Endothelial cell (in vitro differentiated cells): ENCODE data around the gene EML5. TPM values are rescaled to one million over a fixed set of nuclear protein-coding genes. Genes with fewer than 3 reads are reported as not detected.

ENCODE experiments used
- DNase-seq: peaks from one replicate; pipeline ENCODE4 v3.0.0; 2021; ENCODE audit warnings: low spot score
- H3K27ac Mint-ChIP-seq: one replicate; pipeline ENCODE4 v1.8.0; 2021; ENCODE audit warnings: mixed read lengths, inconsistent platforms; ENCODE audit not compliant: unreplicated experiment
- H3K27me3 Mint-ChIP-seq: one replicate; pipeline ENCODE4 v1.8.0; 2021; ENCODE audit warnings: mild to moderate bottlenecking, moderate library complexity, mixed read lengths, inconsistent platforms; ENCODE audit not compliant: unreplicated experiment
- H3K36me3 Mint-ChIP-seq: one replicate; pipeline ENCODE4 v1.8.0; 2021; ENCODE audit warnings: mild to moderate bottlenecking, low read depth, mixed read lengths, inconsistent platforms; ENCODE audit not compliant: unreplicated experiment
- H3K4me1 Mint-ChIP-seq: one replicate; pipeline ENCODE4 v1.8.0; 2021; ENCODE audit warnings: mild to moderate bottlenecking, mixed read lengths, inconsistent platforms; ENCODE audit not compliant: unreplicated experiment
- H3K4me3 Mint-ChIP-seq: one replicate; pipeline ENCODE4 v1.8.0; 2021; ENCODE audit warnings: mild to moderate bottlenecking, mixed read lengths, inconsistent platforms; ENCODE audit not compliant: unreplicated experiment
- H3K9me3 Mint-ChIP-seq: one replicate; pipeline ENCODE4 v1.8.0; 2021; ENCODE audit warnings: mixed read lengths, inconsistent platforms; ENCODE audit not compliant: unreplicated experiment
- CTCF ChIP-seq: fragments of 200-600 bp; sonication (generic); IDR thresholded peaks from one replicate; pipeline ENCODE4 v1.5.0; 2021; ENCODE audit warnings: antibody characterized with exemption; ENCODE audit not compliant: unreplicated experiment
- total RNA-seq: library from RNA; stranded (reverse); fragmentation: NEBNext Ultra II Directional; extraction: Animal tissue kit (Norgen Biotek cat#: 25700); gene quantifications from one replicate; pipeline ENCODE4 v1.2.1, GENCODE V29; 2021; ENCODE audit not compliant: unreplicated experiment

EML5 gene
- total RNA-seq, 1 donor from 2014 or later: 0.13 TPM

- Mint-ChIP-seq H3K27me3 (no peaks in the 10 kb centered on the region), H3K36me3 (peaks cover 5% of the 10 kb centered on the region), H3K27ac (no peak overlapping the region), H3K9me3 (no peaks in the 10 kb centered on the region), H3K4me1 (no peaks in the 10 kb centered on the region), H3K4me3 (no peak overlapping the region)
- no peak for DNase-seq
- TF ChIP-seq CTCF: no peak
Observed at GRCh38 chr14:88614218-88614907, 178.4 kb downstream of the EML5 start.

- Mint-ChIP-seq H3K4me1 (no peaks in the 10 kb centered on the region), H3K9me3 (no peaks in the 10 kb centered on the region), H3K36me3 (peaks cover 7% of the 10 kb centered on the region), H3K27me3 (no peaks in the 10 kb centered on the region), H3K27ac (no peak overlapping the region), H3K4me3 (no peak overlapping the region)
- no peak for TF ChIP-seq CTCF
- no peak for DNase-seq
Observed at GRCh38 chr14:88613552-88614010, 179.2 kb downstream of the EML5 start.

- no peaks in the 10 kb centered on the region for H3K9me3 Mint-ChIP-seq
- no peak overlapping the region for H3K27ac Mint-ChIP-seq
- TF ChIP-seq CTCF: no peak
- no peaks in the 10 kb centered on the region for H3K4me1 Mint-ChIP-seq
- H3K4me3 Mint-ChIP-seq: no peak overlapping the region
- peaks cover 13% of the 10 kb centered on the region for H3K36me3 Mint-ChIP-seq
- DNase-seq: no peak
- H3K27me3 Mint-ChIP-seq: no peaks in the 10 kb centered on the region
Observed at GRCh38 chr14:88612981-88613380, 179.8 kb downstream of the EML5 start.

- H3K36me3 Mint-ChIP-seq: peaks cover 23% of the 10 kb centered on the region
- DNase-seq: no peak
- H3K27ac Mint-ChIP-seq: no peak overlapping the region
- peak overlapping the region; percentile 3 for H3K4me3 Mint-ChIP-seq
- no peaks in the 10 kb centered on the region for H3K27me3 Mint-ChIP-seq
- no peaks in the 10 kb centered on the region for H3K4me1 Mint-ChIP-seq
- H3K9me3 Mint-ChIP-seq: no peaks in the 10 kb centered on the region
- no peak for TF ChIP-seq CTCF
Observed at GRCh38 chr14:88611878-88612277, 180.9 kb downstream of the EML5 start.

- Mint-ChIP-seq H3K9me3 (no peaks in the 10 kb centered on the region), H3K4me1 (no peaks in the 10 kb centered on the region), H3K4me3 (no peak overlapping the region), H3K36me3 (peaks cover 40% of the 10 kb centered on the region), H3K27me3 (peaks cover 2% of the 10 kb centered on the region), H3K27ac (no peak overlapping the region)
- no peak for TF ChIP-seq CTCF
- DNase-seq: no peak
Observed at GRCh38 chr14:88607829-88608228, 184.9 kb downstream of the EML5 start.
